ENCODE data around the gene TEP1.

GRCh38 chr14:20419419-20419818 is 6.1 kb upstream of the TEP1 start:
- TF ChIP-seq CTCF (IDR thresholded peaks at IDR 0.05; ENCODE audit: low read depth, low read length) (no peak), EZH2phosphoT487 (IDR thresholded peaks at IDR 0.05; ENCODE audit: low read depth) (no peak)

Data from OCI-LY3 (cell line).